ENCODE results near the gene DDR2.
"Not testable (repeated sequence)": the region's sequence is repeated elsewhere in the genome, so short reads cannot be mapped to it uniquely, and the experiment has no call there.

DDR2 gene

GRCh38 chr1:162727493-162727892 lies 95.2 kb downstream of the DDR2 start:
- DNase-seq, result not testable (repeated sequence)

GRCh38 chr1:162728573-162728972 lies 96.3 kb downstream of the DDR2 start:
- DNase-seq, result no peak

- DNase-seq, result not testable (repeated sequence)
These were observed 97.0 kb downstream of the DDR2 start for GRCh38 chr1:162729195-162729774.

GRCh38 chr1:162732094-162732493 lies 99.8 kb downstream of the DDR2 start:
- DNase-seq, result no peak

- DNase-seq, result no peak
These were observed 100.5 kb downstream of the DDR2 start for GRCh38 chr1:162732566-162733335.

GRCh38 chr1:162733336-162733590 lies 101.0 kb downstream of the DDR2 start:
- no peak for DNase-seq

GRCh38 chr1:162734047-162734446 lies 101.8 kb downstream of the DDR2 start:
- DNase-seq, result no peak

- no peak for DNase-seq
These were observed 103.9 kb downstream of the DDR2 start for GRCh38 chr1:162736184-162736583.

GRCh38 chr1:162736633-162737067 lies 104.4 kb downstream of the DDR2 start:
- DNase-seq, result no peak

- DNase-seq, result no peak
These were observed 108.5 kb downstream of the DDR2 start for GRCh38 chr1:162740755-162741154.

GRCh38 chr1:162741574-162741973 lies 109.3 kb downstream of the DDR2 start:
- DNase-seq, result no peak

- DNase-seq, result not testable (repeated sequence)
These were observed 114.1 kb downstream of the DDR2 start for GRCh38 chr1:162746264-162746942.

- no peak for DNase-seq
These were observed 120.9 kb downstream of the DDR2 start for GRCh38 chr1:162753001-162753658.

GRCh38 chr1:162753998-162754585 lies 121.8 kb downstream of the DDR2 start:
- no peak for DNase-seq

GRCh38 chr1:162755306-162755705 lies 123.0 kb downstream of the DDR2 start:
- no peak for DNase-seq

- no peak for DNase-seq
These were observed 124.3 kb downstream of the DDR2 start for GRCh38 chr1:162756523-162756922.

- no peak for DNase-seq
These were observed 125.2 kb downstream of the DDR2 start for GRCh38 chr1:162757476-162757875.

- no peak for DNase-seq
These were observed 133.5 kb downstream of the DDR2 start for GRCh38 chr1:162765788-162766187.

- DNase-seq, result no peak
These were observed 140.4 kb downstream of the DDR2 start for GRCh38 chr1:162772571-162773154.

GRCh38 chr1:162774007-162774406 lies 141.7 kb downstream of the DDR2 start:
- DNase-seq, result no peak

- DNase-seq, result no peak
These were observed 146.8 kb downstream of the DDR2 start for GRCh38 chr1:162779043-162779442.

GRCh38 chr1:162782671-162783070 lies 150.4 kb downstream of the DDR2 start:
- no peak for DNase-seq

GRCh38 chr1:162784926-162785325 lies 152.7 kb downstream of the DDR2 start:
- DNase-seq, result not testable (repeated sequence)
